Muscle of leg (tissue), 11 donors: Measurements from ENCODE around the gene LGALS9. TPM values are rescaled to one million over a fixed set of nuclear protein-coding genes. Genes with fewer than 3 reads are reported as not detected.
"Not testable (repeated sequence)": the region's sequence is repeated elsewhere in the genome, so short reads cannot be mapped to it uniquely, and the experiment has no call there.

ENCODE experiments used
- DNase-seq: peaks from one replicate; pipeline ENCODE4 v3.0.0; 2013
- H3K27ac ChIP-seq: one replicate; pipeline ENCODE4 v1.5.1; 2013; ENCODE audit warnings: mild to moderate bottlenecking, low read length, control low read depth
- H3K27me3 ChIP-seq: one replicate; pipeline ENCODE4 v1.6.1; 2013; ENCODE audit warnings: low read length; ENCODE audit not compliant: control insufficient read depth, insufficient read depth
- H3K36me3 ChIP-seq: one replicate; pipeline ENCODE4 v1.6.1; 2013; ENCODE audit warnings: low read length; ENCODE audit not compliant: control insufficient read depth, insufficient read depth
- H3K4me1 ChIP-seq: one replicate; pipeline ENCODE4 v1.6.1; 2013; ENCODE audit warnings: low read length; ENCODE audit not compliant: control insufficient read depth, insufficient read depth
- H3K4me3 ChIP-seq: one replicate; pipeline ENCODE4 v1.5.1; 2013; ENCODE audit warnings: low read length, control low read depth
- H3K9me3 ChIP-seq: replicated peaks from 2 replicates; pipeline ENCODE4 v1.6.1; 2013; ENCODE audit warnings: low read depth, low read length; ENCODE audit not compliant: control insufficient read depth
- WGBS: methylation state at CpG from one replicate; pipeline ENCODE4 v1.1.5; 2013; ENCODE audit warnings: missing lambda C conversion rate; ENCODE audit not compliant: insufficient coverage; 5-methylcytosine and 5-hydroxymethylcytosine counted together
- polyA plus RNA-seq, 8 donors: library from polyadenylated mRNA; unstranded; fragments of 120-200 nt; gene quantifications; one replicate each; pipeline versions ENCODE4 v1.2.1 to v1.2.3, GENCODE V29; 2013; ENCODE audit warnings: inconsistent platforms in 1 of 8, low replicate concordance in 1 of 8; ENCODE audit not compliant: insufficient read length in 8 of 8, insufficient read depth in 1 of 8
- total RNA-seq: library from RNA; stranded (reverse); fragments of 120-200 nt; gene quantifications from one replicate; pipeline ENCODE4 v1.2.4, GENCODE V29; 2013

Gene LGALS9
- total and polyA plus RNA-seq, 9 donors: 6.2 to 14.1 (median 12.4) TPM

DNA sequence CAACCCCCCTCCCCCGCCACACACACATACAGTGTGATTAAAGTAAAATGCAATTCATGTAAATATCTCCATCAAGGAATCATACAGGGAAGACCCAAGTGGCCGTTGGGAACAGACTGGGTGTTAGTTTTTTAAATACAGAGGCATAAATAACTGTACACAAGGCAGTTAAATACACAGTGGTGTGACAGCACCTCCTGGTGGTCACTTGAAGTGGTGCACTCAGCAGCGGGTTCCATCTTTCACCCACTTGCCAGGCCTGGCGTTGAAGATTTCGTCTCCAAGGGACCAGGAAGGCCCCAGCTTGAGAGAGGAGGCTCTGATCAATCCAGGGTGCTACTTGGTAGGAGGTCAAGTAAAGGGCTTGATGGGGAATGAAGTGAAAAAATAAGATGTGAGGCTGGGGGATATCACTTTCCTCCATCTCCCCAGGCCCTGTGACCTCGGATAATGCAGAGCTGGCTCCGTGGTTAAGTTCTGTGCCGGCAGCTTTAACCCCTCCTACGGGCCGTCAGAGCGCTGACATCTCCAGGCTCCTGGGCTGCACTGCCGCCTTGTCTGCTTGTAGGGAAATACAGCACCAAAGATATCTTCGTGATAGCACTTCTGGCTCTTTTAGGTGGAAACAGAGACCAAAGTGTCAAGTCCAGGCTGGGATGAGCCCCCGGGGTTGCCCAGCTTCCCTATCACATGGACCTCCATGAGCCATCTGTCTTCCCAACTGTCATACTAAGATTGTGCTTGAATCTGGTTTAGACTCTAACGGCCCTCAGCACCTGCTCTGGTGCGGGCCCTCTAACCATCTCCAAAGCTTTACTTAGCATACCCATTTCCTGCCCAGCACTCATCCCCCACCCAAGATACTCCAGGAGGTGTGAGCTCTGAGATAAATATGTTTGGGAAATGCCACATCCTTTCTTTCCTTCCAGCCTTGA, 20.7 kb downstream of the LGALS9 start:
- H3K27ac ChIP-seq: no peak overlapping the region
- no peaks in the 10 kb centered on the region for H3K9me3 ChIP-seq
- H3K4me3 ChIP-seq: no peak overlapping the region
- WGBS: 41% methylated on average over 9 of the region's 16 CpGs
- no peaks in the 10 kb centered on the region for H3K4me1 ChIP-seq
- DNase-seq: peak; percentile 28
- no peaks in the 10 kb centered on the region for H3K36me3 ChIP-seq
- H3K27me3 ChIP-seq: no peaks in the 10 kb centered on the region

DNA sequence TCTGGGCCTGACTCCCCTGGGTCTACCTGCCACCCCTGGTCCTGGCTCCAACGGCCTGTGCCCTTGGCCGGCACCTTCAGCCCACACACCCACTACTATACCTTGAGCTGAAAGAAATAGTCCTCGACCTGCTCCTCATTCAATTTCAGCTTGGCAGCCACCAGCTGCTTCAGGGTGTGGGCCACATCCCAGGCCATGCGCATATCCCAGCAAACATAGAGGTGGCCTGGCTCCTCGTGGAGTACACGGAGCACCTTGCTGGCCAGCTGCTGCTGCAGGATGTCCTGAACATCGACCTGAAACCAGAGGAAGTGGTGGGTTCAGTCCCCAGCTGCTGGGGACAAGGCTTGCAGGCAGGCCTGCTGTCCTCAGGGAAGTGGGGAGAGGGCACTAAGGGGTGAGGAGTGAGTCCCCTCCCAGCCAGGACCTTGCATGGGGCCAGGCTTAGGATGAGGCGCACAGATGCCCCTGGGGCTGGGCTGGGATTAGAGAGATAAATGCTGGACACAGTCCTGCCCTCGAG, 22.5 kb downstream of the LGALS9 start:
- not testable (repeated sequence) for H3K36me3 ChIP-seq, H3K9me3 ChIP-seq, DNase-seq, H3K4me3 ChIP-seq, H3K27ac ChIP-seq, H3K27me3 ChIP-seq, H3K4me1 ChIP-seq
- 72% methylated on average over 6 of the region's 9 CpGs for WGBS

GRCh38 chr17:27654136-27654535, 23.1 kb downstream of the LGALS9 start:
- DNase-seq: no peak
- 86% methylated on average over 15 of the region's 15 CpGs for WGBS
- no peaks in the 10 kb centered on the region for H3K36me3 ChIP-seq
- H3K27ac ChIP-seq: no peak overlapping the region
- H3K4me3 ChIP-seq: no peak overlapping the region
- no peaks in the 10 kb centered on the region for H3K27me3 ChIP-seq
- no peaks in the 10 kb centered on the region for H3K4me1 ChIP-seq
- H3K9me3 ChIP-seq: no peaks in the 10 kb centered on the region

GRCh38 chr17:27654654-27655524, 23.9 kb downstream of the LGALS9 start:
- H3K36me3 ChIP-seq: no peaks in the 10 kb centered on the region
- H3K9me3 ChIP-seq: no peaks in the 10 kb centered on the region
- no peak overlapping the region for H3K27ac ChIP-seq
- no peaks in the 10 kb centered on the region for H3K4me1 ChIP-seq
- WGBS: 45% methylated on average over 32 of the region's 34 CpGs
- H3K27me3 ChIP-seq: no peaks in the 10 kb centered on the region
- peak; percentile 62 for DNase-seq
- H3K4me3 ChIP-seq: no peak overlapping the region

GRCh38 chr17:27655525-27656111, 24.6 kb downstream of the LGALS9 start:
- 88% methylated on average over 10 of the region's 16 CpGs for WGBS
- not testable (repeated sequence) for H3K27me3 ChIP-seq, DNase-seq, H3K4me1 ChIP-seq, H3K9me3 ChIP-seq, H3K27ac ChIP-seq, H3K36me3 ChIP-seq, H3K4me3 ChIP-seq

GRCh38 chr17:27656620-27657019, 25.6 kb downstream of the LGALS9 start:
- 82% methylated on average over 5 of the region's 8 CpGs for WGBS
- not testable (repeated sequence) for DNase-seq, H3K9me3 ChIP-seq, H3K27me3 ChIP-seq, H3K36me3 ChIP-seq, H3K4me3 ChIP-seq, H3K27ac ChIP-seq, H3K4me1 ChIP-seq

DNA sequence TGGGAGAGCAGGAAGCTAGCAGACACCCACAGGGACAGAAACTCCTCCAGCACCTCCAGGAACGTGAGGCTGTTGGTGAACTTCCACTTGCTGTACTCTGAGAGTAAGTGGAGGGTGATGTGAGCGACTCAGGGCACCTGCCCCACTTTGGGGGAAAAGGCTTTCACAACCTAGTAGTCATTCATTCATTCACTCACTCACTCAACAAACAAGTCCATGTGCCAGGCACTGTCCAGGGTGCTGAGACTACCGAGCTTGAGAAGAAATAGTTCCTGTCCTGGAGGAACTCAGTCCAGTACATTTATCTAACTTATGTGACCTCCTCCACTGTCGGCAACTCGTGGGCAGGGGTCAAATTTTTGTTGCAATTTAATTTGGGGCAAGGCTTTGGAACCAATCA, 26.6 kb downstream of the LGALS9 start:
- Histone ChIP-seq H3K4me3 (no peak overlapping the region), H3K4me1 (no peaks in the 10 kb centered on the region), H3K36me3 (no peaks in the 10 kb centered on the region), H3K27me3 (no peaks in the 10 kb centered on the region), H3K9me3 (no peaks in the 10 kb centered on the region), H3K27ac (no peak overlapping the region)
- no peak for DNase-seq
- no CpG with 5 or more reads among the region's 5 CpGs for whole genome bisulfite sequencing

GRCh38 chr17:27659683-27660082, 28.7 kb downstream of the LGALS9 start:
- DNase-seq: no peak
- 100% methylated on average over 1 of the region's 6 CpGs for WGBS
- H3K27me3 ChIP-seq: no peaks in the 10 kb centered on the region

GRCh38 chr17:27660436-27660835, 29.4 kb downstream of the LGALS9 start:
- Histone ChIP-seq H3K4me1 (no peaks in the 10 kb centered on the region), H3K27ac (no peak overlapping the region), H3K4me3 (no peak overlapping the region), H3K36me3 (no peaks in the 10 kb centered on the region), H3K9me3 (no peaks in the 10 kb centered on the region), H3K27me3 (no peaks in the 10 kb centered on the region)
- no peak for DNase-seq
- no CpG with 5 or more reads among the region's 3 CpGs for WGBS

More at GRCh38 chr17:27659683-27660082, 28.7 kb downstream of the LGALS9 start:
- Histone ChIP-seq H3K27ac (no peak overlapping the region), H3K4me1 (no peaks in the 10 kb centered on the region), H3K9me3 (no peaks in the 10 kb centered on the region), H3K4me3 (no peak overlapping the region), H3K36me3 (no peaks in the 10 kb centered on the region)
